ENCODE measurements around the gene SRD5A3. TPM values are rescaled to one million over a fixed set of nuclear protein-coding genes. Genes with fewer than 3 reads are reported as not detected.

SRD5A3 gene
- total RNA-seq (ENCODE audit: unreplicated experiment), result 74.2 TPM
- long read RNA-seq, full-length matches to known transcripts, result 74 of 87 reads
- long read RNA-seq, partial matches to known transcripts, result 1 of 87 reads
- long read RNA-seq, other reads (novel, unspliced or antisense), result 12 of 87 reads

DNA sequence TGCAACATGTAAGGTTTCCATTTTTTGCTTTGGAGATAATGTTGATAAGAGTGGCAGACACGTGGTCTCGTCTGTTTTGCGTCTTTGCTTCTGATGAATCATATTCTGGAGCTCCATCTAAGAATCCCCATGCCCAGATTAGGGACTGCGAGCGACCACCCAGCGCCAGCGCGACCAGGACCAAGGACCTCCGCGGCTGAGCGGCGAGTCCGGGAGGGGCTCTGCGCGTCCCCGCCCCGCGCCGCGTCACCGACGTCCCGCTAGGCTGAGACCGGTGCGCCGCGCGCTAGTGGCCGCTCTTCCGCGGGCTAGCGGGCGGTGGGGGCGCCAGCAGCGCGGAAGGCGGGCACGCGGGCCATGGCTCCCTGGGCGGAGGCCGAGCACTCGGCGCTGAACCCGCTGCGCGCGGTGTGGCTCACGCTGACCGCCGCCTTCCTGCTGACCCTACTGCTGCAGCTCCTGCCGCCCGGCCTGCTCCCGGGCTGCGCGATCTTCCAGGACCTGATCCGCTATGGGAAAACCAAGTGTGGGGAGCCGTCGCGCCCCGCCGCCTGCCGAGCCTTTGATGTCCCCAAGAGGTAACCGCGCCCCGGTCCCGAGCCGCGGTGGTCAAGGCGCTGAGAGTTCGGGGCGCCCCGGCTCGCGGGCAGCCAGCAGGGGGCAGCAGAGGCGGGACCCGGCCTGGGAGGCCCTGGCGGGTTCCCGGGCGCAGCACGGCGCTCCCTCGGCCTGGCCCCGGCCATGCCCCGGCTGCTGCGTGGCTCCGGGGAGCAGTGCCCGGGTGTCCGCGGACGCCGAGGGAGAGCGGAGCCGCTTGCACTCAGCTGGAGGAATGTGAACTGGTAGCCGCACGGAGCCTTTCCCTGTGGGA is at the start of gene SRD5A3:
Gene SRD5A3 (plus strand): TSS at position 263 of the 871 bp plus-strand sequence. CDS start 95 bp downstream, at position 358.
- Mint-ChIP-seq H3K9me3 (ENCODE audit: unreplicated experiment) (no peaks in the 10 kb centered on the region), H3K4me3 (ENCODE audit: unreplicated experiment) (peak within 1 kb of the TSS; percentile 89), H3K27me3 (ENCODE audit: unreplicated experiment) (peaks cover 1% of the 10 kb centered on the region), H3K36me3 (ENCODE audit: low read depth, unreplicated experiment) (no peaks in the 10 kb centered on the region), H3K27ac (ENCODE audit: unreplicated experiment) (peak within 1 kb of the TSS; percentile 61), H3K4me1 (ENCODE audit: unreplicated experiment) (peaks cover 36% of the 10 kb centered on the region)
- DNase-seq (ENCODE audit: low spot score), result peak; percentile 93
- TF ChIP-seq, protein P1, sequence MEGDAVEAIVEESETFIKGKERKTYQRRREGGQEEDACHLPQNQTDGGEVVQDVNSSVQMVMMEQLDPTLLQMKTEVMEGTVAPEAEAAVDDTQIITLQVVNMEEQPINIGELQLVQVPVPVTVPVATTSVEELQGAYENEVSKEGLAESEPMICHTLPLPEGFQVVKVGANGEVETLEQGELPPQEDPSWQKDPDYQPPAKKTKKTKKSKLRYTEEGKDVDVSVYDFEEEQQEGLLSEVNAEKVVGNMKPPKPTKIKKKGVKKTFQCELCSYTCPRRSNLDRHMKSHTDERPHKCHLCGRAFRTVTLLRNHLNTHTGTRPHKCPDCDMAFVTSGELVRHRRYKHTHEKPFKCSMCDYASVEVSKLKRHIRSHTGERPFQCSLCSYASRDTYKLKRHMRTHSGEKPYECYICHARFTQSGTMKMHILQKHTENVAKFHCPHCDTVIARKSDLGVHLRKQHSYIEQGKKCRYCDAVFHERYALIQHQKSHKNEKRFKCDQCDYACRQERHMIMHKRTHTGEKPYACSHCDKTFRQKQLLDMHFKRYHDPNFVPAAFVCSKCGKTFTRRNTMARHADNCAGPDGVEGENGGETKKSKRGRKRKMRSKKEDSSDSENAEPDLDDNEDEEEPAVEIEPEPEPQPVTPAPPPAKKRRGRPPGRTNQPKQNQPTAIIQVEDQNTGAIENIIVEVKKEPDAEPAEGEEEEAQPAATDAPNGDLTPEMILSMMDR (IDR thresholded peaks at IDR 0.05; ENCODE audit: unreplicated experiment), result peak; percentile 97

- Mint-ChIP-seq H3K4me3 (ENCODE audit: unreplicated experiment) (no peak overlapping the region), H3K9me3 (ENCODE audit: unreplicated experiment) (no peaks in the 10 kb centered on the region), H3K36me3 (ENCODE audit: low read depth, unreplicated experiment) (peaks cover 8% of the 10 kb centered on the region), H3K27ac (ENCODE audit: unreplicated experiment) (no peak overlapping the region), H3K27me3 (ENCODE audit: unreplicated experiment) (no peaks in the 10 kb centered on the region), H3K4me1 (ENCODE audit: unreplicated experiment) (peaks cover 7% of the 10 kb centered on the region)
- no peak for DNase-seq (ENCODE audit: low spot score)
- TF ChIP-seq, protein P1 (IDR thresholded peaks at IDR 0.05; ENCODE audit: unreplicated experiment), result no peak
Measured at GRCh38 chr4:55297346-55297745, 48.7 kb upstream of the SRD5A3 start.

DNA sequence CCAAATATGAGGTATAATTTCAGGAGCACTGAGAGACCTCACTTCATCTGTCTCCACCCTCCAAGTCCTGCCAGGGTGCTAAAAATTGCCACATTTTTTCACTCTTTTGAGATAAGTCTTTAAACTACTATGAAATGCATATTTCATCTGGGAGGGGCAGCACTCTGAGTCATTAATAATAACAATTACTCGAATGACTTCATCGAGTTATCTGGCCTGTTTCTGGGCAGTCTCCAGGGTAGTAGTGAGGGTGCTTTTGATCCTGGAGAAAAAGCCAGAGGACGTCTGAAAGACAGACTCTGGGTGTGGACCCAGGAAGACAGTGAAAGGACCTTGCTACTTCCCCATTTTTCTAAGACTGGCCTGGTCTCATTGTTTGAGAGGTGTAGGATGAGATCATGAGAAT is 42.3 kb upstream of the SRD5A3 start:
- Mint-ChIP-seq H3K4me1 (ENCODE audit: unreplicated experiment) (peaks cover 9% of the 10 kb centered on the region), H3K27ac (ENCODE audit: unreplicated experiment) (no peak overlapping the region), H3K27me3 (ENCODE audit: unreplicated experiment) (no peaks in the 10 kb centered on the region), H3K9me3 (ENCODE audit: unreplicated experiment) (no peaks in the 10 kb centered on the region), H3K36me3 (ENCODE audit: low read depth, unreplicated experiment) (peaks cover 8% of the 10 kb centered on the region), H3K4me3 (ENCODE audit: unreplicated experiment) (no peak overlapping the region)
- no peak for DNase-seq (ENCODE audit: low spot score)
- TF ChIP-seq, protein P1 (IDR thresholded peaks at IDR 0.05; ENCODE audit: unreplicated experiment), result no peak

GRCh38 chr4:55304303-55304702 is 41.7 kb upstream of the SRD5A3 start:
- Mint-ChIP-seq H3K36me3 (ENCODE audit: low read depth, unreplicated experiment) (peaks cover 5% of the 10 kb centered on the region), H3K4me1 (ENCODE audit: unreplicated experiment) (peaks cover 9% of the 10 kb centered on the region), H3K9me3 (ENCODE audit: unreplicated experiment) (no peaks in the 10 kb centered on the region), H3K27ac (ENCODE audit: unreplicated experiment) (no peak overlapping the region), H3K27me3 (ENCODE audit: unreplicated experiment) (no peaks in the 10 kb centered on the region), H3K4me3 (ENCODE audit: unreplicated experiment) (no peak overlapping the region)
- no peak for DNase-seq (ENCODE audit: low spot score)
- TF ChIP-seq, protein P1 (IDR thresholded peaks at IDR 0.05; ENCODE audit: unreplicated experiment), result no peak

DNA sequence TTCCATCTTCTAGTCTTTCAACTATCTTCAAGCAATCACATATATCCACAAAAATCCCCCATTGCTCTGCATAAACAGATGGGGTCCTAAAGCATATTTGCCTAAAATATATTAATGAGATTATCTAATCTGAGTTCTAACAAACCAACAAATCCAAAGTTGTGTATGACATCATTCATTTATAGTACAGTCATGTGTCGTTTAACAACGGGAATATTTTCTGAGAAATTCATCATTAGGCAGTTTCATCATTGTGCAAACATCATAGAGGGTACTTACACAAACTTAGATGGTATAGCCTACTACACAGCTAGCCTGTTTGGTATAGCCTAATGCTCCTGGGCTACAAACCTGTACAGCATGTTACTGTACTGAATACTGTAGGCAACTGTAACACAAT is 38.0 kb upstream of the SRD5A3 start:
- H3K27ac Mint-ChIP-seq (ENCODE audit: unreplicated experiment), result no peak overlapping the region
- TF ChIP-seq, protein P1 (IDR thresholded peaks at IDR 0.05; ENCODE audit: unreplicated experiment), result no peak
- H3K36me3 Mint-ChIP-seq (ENCODE audit: low read depth, unreplicated experiment), result no peaks in the 10 kb centered on the region
- DNase-seq (ENCODE audit: low spot score), result no peak
- no peaks in the 10 kb centered on the region for H3K27me3 Mint-ChIP-seq (ENCODE audit: unreplicated experiment)
- H3K4me3 Mint-ChIP-seq (ENCODE audit: unreplicated experiment), result no peak overlapping the region
- peaks cover 21% of the 10 kb centered on the region for H3K4me1 Mint-ChIP-seq (ENCODE audit: unreplicated experiment)
- no peaks in the 10 kb centered on the region for H3K9me3 Mint-ChIP-seq (ENCODE audit: unreplicated experiment)

Measured in endothelial cell (in vitro differentiated cells).